Erythroblast (primary cell): Measurements from ENCODE around the gene PDZD7.

ENCODE experiments used
- GATA1 ChIP-seq: IDR thresholded peaks from 2 replicates; pipeline ENCODE4 v1.6.1; 2011; ENCODE audit warnings: low read depth, mild to moderate bottlenecking, control low read depth, low read length, moderate library complexity
- POLR2A ChIP-seq: IDR thresholded peaks from 2 replicates; pipeline ENCODE4 v1.6.1; 2011; ENCODE audit warnings: mild to moderate bottlenecking, low read length

- TF ChIP-seq POLR2A, result no peak
- no peak for TF ChIP-seq GATA1
Observed at GRCh38 chr10:100976906-100977305, 54.0 kb downstream of the PDZD7 start.
